CD4-positive, alpha-beta T cell (primary cell): ENCODE measurements around the gene ZNF581. TPM values are rescaled to one million over a fixed set of nuclear protein-coding genes. Genes with fewer than 3 reads are reported as not detected.

ENCODE experiments used
- ATAC-seq: fragments of 200-7000 bp; cut with Tn5 transposase; one replicate; pipeline ENCODE4 v1.10.0; 2022; ENCODE audit warnings: mild to moderate bottlenecking; ENCODE audit not compliant: poor library complexity
- CTCF ChIA-PET: fragments of 350-600 bp; sonication (Branson Sonifier 250); formaldehyde crosslinking; loops from one replicate; lab custom pipeline; 2021; ENCODE audit warnings: antibody characterized with exemption, inconsistent platforms; lab: Charles Lee
- POLR2A ChIA-PET: fragments of 350-600 bp; sonication (Branson Sonifier 250); formaldehyde crosslinking; loops from one replicate; lab custom pipeline; 2021; ENCODE audit warnings: antibody characterized with exemption, inconsistent platforms; lab: Charles Lee
- DNase-seq, 14 experiments: peaks; one replicate each; pipeline ENCODE4 v3.0.0-alpha.2; 2013 to 2020; ENCODE audit warnings: mixed read lengths in 2 of 14
- H3K27ac ChIP-seq, 2 donors: one replicate each; pipeline versions ENCODE4 v1.5.1 to v1.7.0; 2013; ENCODE audit warnings: low read length in 2 of 2, low read depth in 1 of 2, mild to moderate bottlenecking in 1 of 2
- H3K27me3 ChIP-seq, 2 experiments: 1 replicate in 1 of 2; 2 replicates in 1 of 2; pipeline versions ENCODE4 v1.6.1 to v1.7.0; 2013; ENCODE audit warnings: low read length in 2 of 2, control low read depth in 1 of 2, mild to moderate bottlenecking in 1 of 2, moderate library complexity in 1 of 2; ENCODE audit not compliant: insufficient read depth in 2 of 2, control insufficient read depth in 1 of 2
- H3K36me3 ChIP-seq: one replicate; pipeline ENCODE4 v1.6.1; 2013; ENCODE audit warnings: low read length, control low read depth; ENCODE audit not compliant: insufficient read depth
- H3K4me1 ChIP-seq: one replicate; pipeline ENCODE4 v1.6.1; 2013; ENCODE audit warnings: low read length, control low read depth; ENCODE audit not compliant: insufficient read depth
- H3K4me3 ChIP-seq: one replicate; pipeline ENCODE4 v1.5.1; 2013; ENCODE audit warnings: mild to moderate bottlenecking, low read length, moderate library complexity
- H3K9me3 ChIP-seq, 2 experiments: 1 replicate in 1 of 2; 2 replicates in 1 of 2; pipeline versions ENCODE4 v1.6.1 to v1.7.0; 2013; ENCODE audit warnings: low read length in 2 of 2, mild to moderate bottlenecking in 2 of 2, control low read depth in 1 of 2, moderate library complexity in 1 of 2; ENCODE audit not compliant: control insufficient read depth in 1 of 2, insufficient read depth in 1 of 2
- H3K27ac Mint-ChIP-seq: one replicate; pipeline ENCODE4 v1.8.0; 2020; ENCODE audit warnings: mixed read lengths
- H3K27me3 Mint-ChIP-seq: one replicate; pipeline ENCODE4 v1.8.0; 2021; ENCODE audit warnings: mixed read lengths
- H3K36me3 Mint-ChIP-seq: one replicate; pipeline ENCODE4 v1.8.0; 2021; ENCODE audit warnings: low read depth, mixed read lengths
- H3K4me1 Mint-ChIP-seq: one replicate; pipeline ENCODE4 v1.8.0; 2021; ENCODE audit warnings: low read depth, mixed read lengths
- H3K4me3 Mint-ChIP-seq: one replicate; pipeline ENCODE4 v1.8.0; 2020; ENCODE audit warnings: mild to moderate bottlenecking, mixed read lengths
- H3K9me3 Mint-ChIP-seq: one replicate; pipeline ENCODE4 v1.8.0; 2020; ENCODE audit warnings: mixed read lengths
- CTCF ChIP-seq: fragments of 200-600 bp; IDR thresholded peaks from one replicate; pipeline ENCODE4 v1.8.0; 2022; ENCODE audit warnings: antibody characterized with exemption, mild to moderate bottlenecking
- intact Hi-C, 2 experiments: fragments of 100-400 bp; cut with DNase I in 1 of 2; cut with micrococcal nuclease in 1 of 2; formaldehyde crosslinking; loops; one replicate each; pipeline versions ENCODE4 v1.15.1 to v1.9.0; 2023 to 2025; cut with DNase I, micrococcal nuclease
- total RNA-seq, 174 experiments: library from RNA in 2 of 174; stranded (reverse) in 2 of 174; gene quantifications; one replicate each; pipeline ENCODE4 v1.2.3 and lab custom pipeline; 2021 to 2026

Gene ZNF581
- total RNA-seq, 2 experiments from 2014 or later, result 23.1 to 24.7 TPM

DNA sequence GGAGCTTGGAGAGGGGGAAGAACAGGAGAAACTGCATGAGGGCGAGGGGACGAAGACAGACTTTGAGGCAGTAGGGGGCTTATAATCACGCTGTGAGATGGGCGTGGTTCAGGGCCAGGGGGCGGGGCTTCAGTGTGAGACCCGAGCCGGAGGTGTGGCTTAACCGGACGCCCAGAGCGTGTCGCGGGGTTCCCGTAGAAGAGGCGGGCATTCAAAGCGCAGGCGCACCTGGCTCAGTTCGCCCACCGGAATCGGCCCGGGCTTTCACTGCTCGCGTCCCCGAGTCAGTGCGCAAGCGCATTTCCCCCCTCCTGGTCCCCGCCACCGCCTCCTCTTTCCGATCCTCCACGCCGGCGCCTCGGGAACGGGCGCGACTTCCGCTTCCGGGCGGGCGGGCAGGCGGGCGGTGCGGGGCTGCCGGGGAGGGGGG lies 38.2 kb upstream of the ZNF581 start:
- Mint-ChIP-seq H3K36me3 (peaks cover 51% of the 10 kb centered on the region), H3K4me1 (peaks cover 54% of the 10 kb centered on the region), H3K9me3 (no peaks in the 10 kb centered on the region), H3K4me3 (peak overlapping the region; percentile 86), H3K27me3 (no peaks in the 10 kb centered on the region), H3K27ac (peak overlapping the region; percentile 84)
- ChIA-PET POLR2A (interaction anchor here (0.8 to 2.7 kb wide), 13 partner anchors 10 to 266 kb away, joined by 3 to 50 read pairs (median 8); partner anchors contain the start of genes U2AF2, ZNF579, ZNF581 and ZNF784), CTCF (interaction anchor here (1.3 to 4.2 kb wide), 13 partner anchors 14 to 144 kb away, joined by 4 to 60 read pairs (median 8); partner anchors contain the start of genes CCDC106, ISOC2, ZNF628 and ZNF784)
- Histone ChIP-seq H3K9me3 (no peaks in the 10 kb centered on the region), H3K4me1 (peaks cover 45% of the 10 kb centered on the region), H3K27ac (peak overlapping the region; percentile 85 to 92), H3K36me3 (peaks cover 10% of the 10 kb centered on the region), H3K4me3 (peak overlapping the region; percentile 64), H3K27me3 (no peaks in the 10 kb centered on the region)
- peak; percentile 93 to 99 (median 98) for DNase-seq
- intact Hi-C loops, result loop anchor here (1.0 to 10.0 kb wide), 5 partner anchors 18 to 350 kb away; partner anchors contain the start of genes PPP6R1 (in 1 of the 2), UBE2S (in 1 of the 2) and ZNF784 (in 1 of the 2)
- peak; percentile 78 for ATAC-seq
- TF ChIP-seq CTCF, result no peak

DNA sequence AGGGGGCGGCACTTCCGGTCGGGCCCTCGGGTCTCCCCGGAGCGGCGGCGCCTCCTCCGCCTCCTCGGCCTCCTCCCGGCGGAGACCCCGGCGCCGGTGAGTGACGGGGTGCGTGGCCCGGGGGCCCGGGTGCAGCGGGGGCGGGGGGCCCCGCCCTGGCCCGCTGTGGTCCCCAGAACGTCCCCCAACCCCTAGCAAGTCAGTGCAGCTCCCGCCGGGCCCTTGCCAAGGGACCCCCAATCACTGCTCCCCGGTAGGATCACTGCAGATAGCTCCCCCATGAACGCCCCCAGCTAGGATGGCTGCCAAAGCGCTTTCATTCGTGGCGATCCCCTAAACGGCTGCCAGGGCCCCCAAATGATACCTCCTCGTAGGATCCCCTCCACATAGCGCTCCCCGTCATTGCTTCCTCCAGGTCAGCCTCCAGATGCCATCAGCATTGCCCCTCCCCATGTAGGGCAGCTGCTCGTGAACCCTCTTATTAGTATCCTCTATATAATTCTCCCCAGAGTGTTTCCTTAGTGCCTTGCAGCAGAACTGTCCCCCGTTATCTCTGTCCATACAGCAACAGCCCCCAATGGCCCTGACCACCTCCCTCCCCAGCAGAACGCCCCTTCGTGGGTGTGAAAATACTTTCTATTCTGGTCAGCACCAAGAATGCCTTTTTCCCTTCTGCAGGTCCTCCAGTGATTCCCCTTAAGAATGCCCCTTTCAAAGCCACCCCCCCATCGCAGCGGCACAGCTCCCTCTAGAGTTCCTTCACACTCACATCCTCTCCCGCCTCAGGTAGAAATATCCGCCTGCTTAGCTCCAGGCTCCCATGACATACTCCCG lies 37.6 kb upstream of the ZNF581 start, which contains the start of gene ZNF865:
ZNF865 (plus strand) TSS at position 11 of the 834 bp plus-strand sequence. CDS start 7,972 bp downstream, outside the sequence.
- Histone ChIP-seq H3K27ac (peak within 1 kb of the TSS; percentile 85 to 92), H3K4me3 (peak within 1 kb of the TSS; percentile 86), H3K9me3 (no peaks in the 10 kb centered on the region), H3K27me3 (no peaks in the 10 kb centered on the region), H3K36me3 (peaks cover 16% of the 10 kb centered on the region), H3K4me1 (peaks cover 41% of the 10 kb centered on the region)
- peak; percentile 52 to 88 (median 59) for DNase-seq
- H3K36me3 Mint-ChIP-seq, result peaks cover 57% of the 10 kb centered on the region
- CTCF ChIA-PET, result interaction anchor here (0.6 to 4.2 kb wide), 18 partner anchors 8 to 465 kb away, joined by 3 to 60 read pairs (median 4); partner anchors contain the start of genes CCDC106, ISOC2, ZNF579 and ZNF628
- peak within 1 kb of the TSS; percentile 96 for H3K4me3 Mint-ChIP-seq
- TF ChIP-seq CTCF, result peak; percentile 73
- no peaks in the 10 kb centered on the region for H3K9me3 Mint-ChIP-seq
- H3K27ac Mint-ChIP-seq, result peak within 1 kb of the TSS; percentile 84
- intact Hi-C loops, result loop anchor here (1.0 to 10.0 kb wide), 8 partner anchors 17 to 487 kb away; partner anchors contain the start of genes PPP6R1 (in 1 of the 2), UBE2S (in 1 of the 2) and ZNF784 (in 1 of the 2)
- H3K27me3 Mint-ChIP-seq, result no peaks in the 10 kb centered on the region
- POLR2A ChIA-PET, result interaction anchor here (0.7 to 2.7 kb wide), 14 partner anchors 10 to 267 kb away, joined by 3 to 50 read pairs (median 5); partner anchors contain the start of genes U2AF2, ZNF579, ZNF581 and ZNF784
- peaks cover 60% of the 10 kb centered on the region for H3K4me1 Mint-ChIP-seq
- ATAC-seq, result peak; percentile 47

DNA sequence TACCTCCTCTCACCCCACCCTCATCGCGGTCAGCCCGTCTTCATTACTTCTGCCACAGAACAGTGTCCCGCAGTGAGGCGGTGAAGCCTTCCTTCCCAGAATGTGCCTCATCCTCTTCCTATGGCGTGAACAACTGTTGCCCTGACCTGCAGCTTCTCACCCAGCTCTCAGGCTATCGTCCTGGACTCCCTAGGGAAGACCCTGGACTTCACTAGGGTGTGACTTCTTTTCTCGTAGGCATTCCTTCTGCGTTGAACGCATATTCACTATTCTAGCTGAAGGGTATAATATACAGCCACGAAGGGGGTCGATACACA lies 37.0 kb upstream of the ZNF581 start:
- H3K4me3 Mint-ChIP-seq, result peak overlapping the region; percentile 96

More for the DNA sequence above, 37.0 kb upstream of the ZNF581 start:
- peaks cover 16% of the 10 kb centered on the region for H3K36me3 ChIP-seq
- H3K4me1 Mint-ChIP-seq, result peaks cover 58% of the 10 kb centered on the region
- DNase-seq (no peak), ATAC-seq (no peak)
- no peaks in the 10 kb centered on the region for H3K27me3 Mint-ChIP-seq
- H3K9me3 ChIP-seq, result no peaks in the 10 kb centered on the region
- TF ChIP-seq CTCF, result no peak
- peak overlapping the region; percentile 84 for H3K27ac Mint-ChIP-seq
- peaks cover 59% of the 10 kb centered on the region for H3K36me3 Mint-ChIP-seq
- ChIA-PET CTCF (interaction anchor here (0.6 to 4.2 kb wide), 18 partner anchors 9 to 465 kb away, joined by 3 to 60 read pairs (median 4); partner anchors contain the start of genes CCDC106, ISOC2, ZNF579 and ZNF628), POLR2A (interaction anchor here (0.7 to 2.7 kb wide), 13 partner anchors 11 to 145 kb away, joined by 3 to 50 read pairs (median 5); partner anchors contain the start of genes U2AF2, ZNF579, ZNF581 and ZNF784)
- H3K4me3 ChIP-seq, result peak overlapping the region; percentile 86
- peaks cover 40% of the 10 kb centered on the region for H3K4me1 ChIP-seq
- H3K27me3 ChIP-seq, result no peaks in the 10 kb centered on the region
- no peaks in the 10 kb centered on the region for H3K9me3 Mint-ChIP-seq
- intact Hi-C loops, result loop anchor here (1.0 to 10.0 kb wide), 6 partner anchors 20 to 488 kb away; partner anchors contain the start of genes PPP6R1 (in 1 of the 2) and UBE2S (in 1 of the 2)
- H3K27ac ChIP-seq, result peak overlapping the region; percentile 84 to 92
